ENCODE measurements around the gene TOM1.

DNA sequence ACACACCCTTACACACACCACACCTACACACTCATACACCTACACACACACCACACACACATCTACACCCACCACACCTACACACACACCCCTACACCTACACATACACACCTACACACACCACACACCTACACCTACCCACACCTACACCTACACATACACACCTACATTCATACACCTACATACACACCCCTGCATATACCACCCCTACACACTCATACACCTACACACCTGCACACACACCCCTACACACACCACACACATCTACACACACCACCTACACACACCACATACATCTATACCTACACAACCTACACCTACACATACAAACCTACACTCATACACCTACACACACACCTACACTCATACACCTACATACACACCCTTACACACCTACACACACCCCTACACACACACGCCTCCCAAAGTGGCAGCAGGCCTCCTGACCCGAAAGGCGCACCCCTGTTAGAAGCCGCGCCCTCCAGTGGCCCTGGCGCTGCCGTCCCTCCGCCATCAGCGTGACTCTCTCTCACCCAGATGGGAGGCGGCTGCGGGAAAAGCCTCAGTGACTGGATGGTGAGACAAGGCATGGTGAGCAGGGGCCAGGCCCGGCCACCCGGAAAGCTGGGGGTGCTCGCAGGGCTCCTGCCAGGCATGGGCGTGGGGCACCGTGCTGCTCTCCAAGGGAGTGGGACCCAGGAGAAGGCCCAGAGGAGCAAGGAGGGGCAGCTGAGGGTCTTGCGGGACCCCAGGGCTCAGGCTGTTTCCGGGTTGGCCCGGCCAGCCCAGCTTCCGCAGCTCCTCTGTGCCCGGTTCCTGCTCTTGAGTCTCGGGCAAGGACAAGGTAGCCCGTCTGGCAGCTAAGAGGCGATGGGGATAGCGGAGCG, 44.2 kb downstream of the TOM1 start:
- TF ChIP-seq SIN3A (IDR thresholded peaks at IDR 0.05; ENCODE audit: borderline replicate concordance, insufficient read depth, low read length) (no peak), REST (IDR thresholded peaks at IDR 0.05; ENCODE audit: insufficient read depth in 1 of 2, low read depth in 2 of 2, low read length in 2 of 2) (no peak), FOXP2 (optimal IDR thresholded peaks at IDR 0.05; ENCODE audit: borderline replicate concordance, extremely low read depth, extremely low read length, insufficient read depth) (no peak), TAF1 (IDR thresholded peaks at IDR 0.05; ENCODE audit: borderline replicate concordance, insufficient read depth, low read length) (no peak), POLR2AphosphoS5 (IDR thresholded peaks at IDR 0.05; ENCODE audit: low read depth, low read length) (no peak)

Data from PFSK-1 (cell line).